Neural progenitor cell (in vitro differentiated cells): Measurements from ENCODE around the gene TMEM131L. TPM values are rescaled to one million over a fixed set of nuclear protein-coding genes. Genes with fewer than 3 reads are reported as not detected.

Experiments used
- DNase-seq: peaks from one replicate; pipeline ENCODE4 v3.0.0-alpha.2; 2016; ENCODE audit warnings: low spot score
- H2AFZ ChIP-seq: fragments of 200-600 bp; sonication (generic); replicated peaks from 2 replicates; pipeline ENCODE4 v1.6.1; 2016; ENCODE audit warnings: antibody characterized with exemption
- H3F3A ChIP-seq: fragments of 200-600 bp; sonication (generic); 2 replicates; pipeline ENCODE4 v1.6.1; 2016; ENCODE audit warnings: antibody characterized with exemption, low read depth
- H3K27ac ChIP-seq: fragments of 200-600 bp; sonication (generic); 2 replicates; pipeline ENCODE4 v1.5.1; 2016; ENCODE audit warnings: mild to moderate bottlenecking
- H3K27me3 ChIP-seq: fragments of 200-600 bp; sonication (generic); 2 replicates; pipeline ENCODE4 v1.6.1; 2016; ENCODE audit warnings: mild to moderate bottlenecking, moderate library complexity
- H3K36me3 ChIP-seq: fragments of 200-600 bp; sonication (generic); 2 replicates; pipeline ENCODE4 v1.5.1; 2016
- H3K4me1 ChIP-seq: fragments of 200-600 bp; sonication (generic); 2 replicates; pipeline ENCODE4 v1.6.1; 2016; ENCODE audit warnings: mixed run types
- H3K4me2 ChIP-seq: fragments of 200-600 bp; sonication (generic); 2 replicates; pipeline ENCODE4 v1.6.1; 2016
- H3K4me3 ChIP-seq: fragments of 200-600 bp; sonication (generic); 2 replicates; pipeline ENCODE4 v1.5.1; 2016
- H3K79me2 ChIP-seq: fragments of 200-600 bp; sonication (generic); 2 replicates; pipeline ENCODE4 v1.6.1; 2016; ENCODE audit warnings: low read depth
- H3K9ac ChIP-seq: fragments of 200-600 bp; sonication (generic); 2 replicates; pipeline ENCODE4 v1.6.1; 2016
- H3K9me3 ChIP-seq: fragments of 200-600 bp; sonication (generic); 2 replicates; pipeline ENCODE4 v1.5.1; 2016; ENCODE audit warnings: low read depth
- H4K20me1 ChIP-seq: fragments of 200-600 bp; sonication (generic); 2 replicates; pipeline ENCODE4 v1.6.1; 2016; ENCODE audit warnings: low read depth
- H3K27ac Mint-ChIP-seq: 3 replicates; pipeline ENCODE4 v1.8.0; 2021; ENCODE audit warnings: mixed read lengths
- H3K27me3 Mint-ChIP-seq: 2 replicates; pipeline ENCODE4 v1.8.0; 2022; ENCODE audit warnings: low read depth, mild to moderate bottlenecking, inconsistent platforms, moderate library complexity, mixed read lengths; ENCODE audit not compliant: insufficient read depth
- H3K36me3 Mint-ChIP-seq: 3 replicates; pipeline ENCODE4 v1.8.0; 2021; ENCODE audit warnings: mixed read lengths
- H3K4me1 Mint-ChIP-seq: 3 replicates; pipeline ENCODE4 v1.8.0; 2021; ENCODE audit warnings: mixed read lengths
- H3K4me3 Mint-ChIP-seq: 3 replicates; pipeline ENCODE4 v1.8.0; 2021; ENCODE audit warnings: mild to moderate bottlenecking, moderate library complexity, mixed read lengths
- H3K9me3 Mint-ChIP-seq: 3 replicates; pipeline ENCODE4 v1.8.0; 2020; ENCODE audit warnings: mixed read lengths
- EZH2 ChIP-seq: fragments of 200-600 bp; sonication (generic); IDR thresholded peaks from 2 replicates; pipeline ENCODE4 v1.6.1; 2017; ENCODE audit warnings: antibody characterized with exemption, mild to moderate bottlenecking, moderate library complexity
- EZH2phosphoT487 ChIP-seq: fragments of 200-600 bp; sonication (generic); IDR thresholded peaks from 2 replicates; pipeline ENCODE4 v1.6.1; 2017; ENCODE audit warnings: antibody characterized with exemption
- total RNA-seq: library from RNA; depleted of rRNA; stranded (reverse); fragments of >200 nt; gene quantifications from 2 replicates; pipeline ENCODE4 v1.2.3, GENCODE V29; 2015; ENCODE audit warnings: low replicate concordance
- TF ChIP-seq, protein P1 (sequence below): fragments of 200-600 bp; sonication (generic); IDR thresholded peaks from 2 replicates; pipeline ENCODE4 v1.5.1; 2017; ENCODE audit warnings: antibody characterized with exemption, mild to moderate bottlenecking

TMEM131L gene
- total RNA-seq, 1 donor from 2014 or later = 14.8 TPM

DNA sequence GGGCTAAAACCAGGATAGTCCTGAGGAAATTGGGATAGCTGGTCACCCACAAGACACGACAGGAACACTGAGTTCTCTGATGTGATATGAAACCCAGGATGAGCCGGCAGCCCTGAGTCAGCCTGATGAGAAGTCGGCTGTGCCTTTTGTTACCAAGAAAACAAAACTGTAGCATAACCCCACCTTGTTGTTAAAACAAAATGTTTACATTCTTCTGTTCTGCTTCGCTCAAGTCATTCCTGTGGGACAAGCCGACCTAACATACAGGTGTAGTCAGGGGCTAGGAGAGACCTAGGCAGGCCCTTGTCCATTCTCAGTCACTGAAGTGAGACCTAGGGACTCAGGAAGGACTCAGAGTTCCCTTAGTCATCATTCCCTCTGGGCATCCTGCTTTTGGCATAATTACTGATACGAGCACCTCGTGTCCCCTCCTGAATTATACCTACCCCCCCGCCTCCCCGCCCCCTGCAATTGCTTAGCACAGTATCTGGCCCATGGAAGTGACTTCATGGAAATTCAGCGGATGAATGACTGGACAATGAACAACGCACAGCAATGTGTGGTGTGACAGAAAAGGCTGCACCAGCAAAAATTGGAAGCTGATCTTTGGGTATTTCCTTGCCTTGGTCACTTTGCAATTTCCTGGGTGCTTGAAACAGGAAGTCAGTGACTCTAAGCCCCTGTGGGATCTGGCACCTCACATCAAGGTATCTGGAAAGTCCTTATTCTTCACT is 186.1 kb downstream of the TMEM131L start:
- Histone ChIP-seq H4K20me1 (no peaks in the 10 kb centered on the region), H3K4me1 (peaks cover 4% of the 10 kb centered on the region), H3K36me3 (no peaks in the 10 kb centered on the region), H3K27ac (no peak overlapping the region), H3K9ac (no peak overlapping the region), H3K4me3 (no peak overlapping the region), H3K4me2 (no peak overlapping the region), H3K9me3 (no peaks in the 10 kb centered on the region), H2AFZ (no peak overlapping the region), H3F3A (peaks cover 7% of the 10 kb centered on the region), H3K27me3 (no peaks in the 10 kb centered on the region), H3K79me2 (no peaks in the 10 kb centered on the region)
- H3K4me3 Mint-ChIP-seq = no peak overlapping the region
- DNase-seq = no peak
- no peaks in the 10 kb centered on the region for H3K36me3 Mint-ChIP-seq
- peaks cover 6% of the 10 kb centered on the region for H3K27me3 Mint-ChIP-seq
- no peak for TF ChIP-seq EZH2phosphoT487
- TF ChIP-seq EZH2 = no peak
- TF ChIP-seq, protein P1, sequence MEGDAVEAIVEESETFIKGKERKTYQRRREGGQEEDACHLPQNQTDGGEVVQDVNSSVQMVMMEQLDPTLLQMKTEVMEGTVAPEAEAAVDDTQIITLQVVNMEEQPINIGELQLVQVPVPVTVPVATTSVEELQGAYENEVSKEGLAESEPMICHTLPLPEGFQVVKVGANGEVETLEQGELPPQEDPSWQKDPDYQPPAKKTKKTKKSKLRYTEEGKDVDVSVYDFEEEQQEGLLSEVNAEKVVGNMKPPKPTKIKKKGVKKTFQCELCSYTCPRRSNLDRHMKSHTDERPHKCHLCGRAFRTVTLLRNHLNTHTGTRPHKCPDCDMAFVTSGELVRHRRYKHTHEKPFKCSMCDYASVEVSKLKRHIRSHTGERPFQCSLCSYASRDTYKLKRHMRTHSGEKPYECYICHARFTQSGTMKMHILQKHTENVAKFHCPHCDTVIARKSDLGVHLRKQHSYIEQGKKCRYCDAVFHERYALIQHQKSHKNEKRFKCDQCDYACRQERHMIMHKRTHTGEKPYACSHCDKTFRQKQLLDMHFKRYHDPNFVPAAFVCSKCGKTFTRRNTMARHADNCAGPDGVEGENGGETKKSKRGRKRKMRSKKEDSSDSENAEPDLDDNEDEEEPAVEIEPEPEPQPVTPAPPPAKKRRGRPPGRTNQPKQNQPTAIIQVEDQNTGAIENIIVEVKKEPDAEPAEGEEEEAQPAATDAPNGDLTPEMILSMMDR = no peak
- no peaks in the 10 kb centered on the region for H3K9me3 Mint-ChIP-seq
- peaks cover 10% of the 10 kb centered on the region for H3K4me1 Mint-ChIP-seq
- H3K27ac Mint-ChIP-seq = no peak overlapping the region

DNA sequence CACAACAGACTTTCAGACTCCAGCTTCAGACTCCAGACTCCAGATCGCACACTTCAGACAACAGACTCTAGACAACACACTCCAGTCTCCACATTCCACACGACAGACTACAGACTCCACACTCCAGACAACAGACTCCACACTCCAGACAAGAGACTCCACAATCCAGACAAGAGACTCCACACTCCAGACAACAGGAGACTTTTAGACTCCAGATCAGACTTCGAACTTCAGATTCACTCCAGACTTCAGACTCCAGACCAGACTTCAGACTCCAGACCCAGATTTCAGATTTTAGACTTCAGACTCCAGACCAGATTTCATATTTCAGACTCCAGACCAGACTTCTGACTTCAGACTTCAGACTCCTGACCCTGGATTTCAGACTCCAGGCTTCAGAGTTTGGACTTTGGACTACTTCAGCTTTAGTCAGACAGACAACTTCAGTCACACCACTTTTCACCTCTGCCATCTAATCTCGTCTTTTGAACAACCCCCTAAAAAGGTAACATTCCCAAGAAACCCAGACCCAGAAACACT is 188.9 kb downstream of the TMEM131L start:
- H3K4me1 ChIP-seq = peaks cover 4% of the 10 kb centered on the region
- DNase-seq = no peak

DNA sequence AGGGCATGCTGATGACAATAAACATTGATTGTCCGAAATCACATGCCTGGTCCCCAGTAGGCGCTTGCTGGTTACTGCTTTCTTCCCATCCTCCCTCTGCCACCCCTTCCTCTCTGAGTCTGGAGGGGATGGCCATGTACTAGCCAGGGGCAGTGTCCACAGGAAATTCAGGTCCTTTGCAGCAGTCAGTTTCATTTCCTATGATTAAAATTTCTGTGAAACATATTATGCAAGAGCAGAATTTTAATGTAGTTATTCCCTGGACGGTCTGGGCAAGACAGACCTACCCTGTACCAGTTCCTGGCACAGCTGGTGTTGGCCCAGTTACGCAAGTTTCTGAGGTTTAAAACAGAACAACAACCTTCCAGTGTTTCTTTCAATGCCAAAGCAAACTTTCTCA is 189.8 kb downstream of the TMEM131L start:
- no peak overlapping the region for H3K4me3 ChIP-seq
- Mint-ChIP-seq H3K36me3 (no peaks in the 10 kb centered on the region), H3K4me3 (no peak overlapping the region), H3K27me3 (peaks cover 6% of the 10 kb centered on the region), H3K4me1 (peaks cover 3% of the 10 kb centered on the region), H3K9me3 (no peaks in the 10 kb centered on the region), H3K27ac (no peak overlapping the region)
- H3K4me2 ChIP-seq = no peak overlapping the region
- H3K9me3 ChIP-seq = no peaks in the 10 kb centered on the region
- no peaks in the 10 kb centered on the region for H3K79me2 ChIP-seq
- no peaks in the 10 kb centered on the region for H3K36me3 ChIP-seq
- no peak overlapping the region for H3K9ac ChIP-seq
- H3K4me1 ChIP-seq = peaks cover 4% of the 10 kb centered on the region
- H4K20me1 ChIP-seq = no peaks in the 10 kb centered on the region
- DNase-seq = no peak
- TF ChIP-seq, protein P1 = no peak
- no peak for TF ChIP-seq EZH2phosphoT487
- no peak for TF ChIP-seq EZH2
- peaks cover 5% of the 10 kb centered on the region for H3F3A ChIP-seq
- no peak overlapping the region for H2AFZ ChIP-seq
- H3K27ac ChIP-seq = no peak overlapping the region
- no peaks in the 10 kb centered on the region for H3K27me3 ChIP-seq

More for the DNA sequence above, 188.9 kb downstream of the TMEM131L start:
- Histone ChIP-seq H3K27me3 (no peaks in the 10 kb centered on the region), H3K9ac (no peak overlapping the region), H3K4me3 (no peak overlapping the region), H3K79me2 (no peaks in the 10 kb centered on the region), H4K20me1 (no peaks in the 10 kb centered on the region), H3K4me2 (no peak overlapping the region), H3K27ac (no peak overlapping the region), H3K9me3 (no peaks in the 10 kb centered on the region), H2AFZ (no peak overlapping the region), H3K36me3 (no peaks in the 10 kb centered on the region), H3F3A (peaks cover 7% of the 10 kb centered on the region)
- Mint-ChIP-seq H3K4me3 (no peak overlapping the region), H3K9me3 (no peaks in the 10 kb centered on the region), H3K36me3 (no peaks in the 10 kb centered on the region), H3K27me3 (peaks cover 6% of the 10 kb centered on the region), H3K27ac (no peak overlapping the region), H3K4me1 (peaks cover 3% of the 10 kb centered on the region)
- TF ChIP-seq EZH2phosphoT487 (no peak), EZH2 (no peak)
